Mesendoderm (in vitro differentiated cells): ENCODE results near the gene CLDN1.

Experiments used
- DNase-seq: peaks from one replicate; pipeline ENCODE4 v3.0.0; 2013
- H2AK5ac ChIP-seq: 2 replicates; pipeline ENCODE4 v1.6.1; 2013; ENCODE audit warnings: low read length, inconsistent platforms
- H2BK120ac ChIP-seq: 2 replicates; pipeline ENCODE4 v1.6.1; 2013; ENCODE audit warnings: low read depth, mild to moderate bottlenecking, low read length, moderate library complexity, mixed read lengths
- H2BK15ac ChIP-seq: replicated peaks from 2 replicates; pipeline ENCODE4 v1.6.1; 2013; ENCODE audit warnings: low read depth, mild to moderate bottlenecking, moderate library complexity
- H2BK5ac ChIP-seq: 2 replicates; pipeline ENCODE4 v1.6.1; 2013; ENCODE audit warnings: low read length, inconsistent platforms
- H3K18ac ChIP-seq: 2 replicates; pipeline ENCODE4 v1.6.1; 2013; ENCODE audit warnings: mild to moderate bottlenecking, low read length, mixed read lengths
- H3K23ac ChIP-seq: one replicate; pipeline ENCODE4 v1.6.1; 2013; ENCODE audit warnings: low read length
- H3K27ac ChIP-seq: 2 replicates; pipeline ENCODE4 v1.5.1; 2013; ENCODE audit warnings: low read depth, mild to moderate bottlenecking, inconsistent platforms, low read length, moderate library complexity
- H3K27me3 ChIP-seq: 2 replicates; pipeline ENCODE4 v1.6.1; 2013; ENCODE audit warnings: low read length, control low read depth, mild to moderate bottlenecking, inconsistent platforms; ENCODE audit not compliant: insufficient read depth, poor library complexity
- H3K36me3 ChIP-seq: 2 replicates; pipeline ENCODE4 v1.6.1; 2013; ENCODE audit warnings: low read length, inconsistent platforms; ENCODE audit not compliant: control insufficient read depth, insufficient read depth
- H3K4ac ChIP-seq: one replicate; pipeline ENCODE4 v1.6.1; 2013; ENCODE audit warnings: low read depth, mild to moderate bottlenecking, low read length, moderate library complexity
- H3K4me1 ChIP-seq: 2 replicates; pipeline ENCODE4 v1.6.1; 2013; ENCODE audit warnings: low read depth, low read length, inconsistent platforms; ENCODE audit not compliant: control insufficient read depth
- H3K4me2 ChIP-seq: 2 replicates; pipeline ENCODE4 v1.6.1; 2013; ENCODE audit warnings: low read length
- H3K4me3 ChIP-seq: 2 replicates; pipeline ENCODE4 v1.5.1; 2013; ENCODE audit warnings: mild to moderate bottlenecking, low read length
- H3K56ac ChIP-seq: one replicate; pipeline ENCODE4 v1.6.1; 2013; ENCODE audit warnings: low read length
- H3K79me1 ChIP-seq: 2 replicates; pipeline ENCODE4 v1.6.1; 2013; ENCODE audit warnings: low read length, inconsistent platforms
- H3K79me2 ChIP-seq: 2 replicates; pipeline ENCODE4 v1.6.1; 2013; ENCODE audit warnings: mild to moderate bottlenecking, low read length; ENCODE audit not compliant: control insufficient read depth, insufficient read depth
- H3K9ac ChIP-seq: 2 replicates; pipeline ENCODE4 v1.6.1; 2013; ENCODE audit warnings: low read length, inconsistent platforms
- H4K5ac ChIP-seq: one replicate; pipeline ENCODE4 v1.6.1; 2013; ENCODE audit warnings: low read length
- H4K8ac ChIP-seq: one replicate; pipeline ENCODE4 v1.6.1; 2013; ENCODE audit warnings: low read depth, mild to moderate bottlenecking, control low read depth, low read length, moderate library complexity
- WGBS: extraction: QIAGEN DNeasy Blood & Tissue Kit; methylation state at CpG from one replicate; pipeline ENCODE4 v1.1.7; 2013; ENCODE audit warnings: low lambda C conversion rate, missing lambda C conversion rate; ENCODE audit not compliant: insufficient coverage; ENCODE audit errors: extremely low coverage; 5-methylcytosine and 5-hydroxymethylcytosine counted together

Gene CLDN1

DNA sequence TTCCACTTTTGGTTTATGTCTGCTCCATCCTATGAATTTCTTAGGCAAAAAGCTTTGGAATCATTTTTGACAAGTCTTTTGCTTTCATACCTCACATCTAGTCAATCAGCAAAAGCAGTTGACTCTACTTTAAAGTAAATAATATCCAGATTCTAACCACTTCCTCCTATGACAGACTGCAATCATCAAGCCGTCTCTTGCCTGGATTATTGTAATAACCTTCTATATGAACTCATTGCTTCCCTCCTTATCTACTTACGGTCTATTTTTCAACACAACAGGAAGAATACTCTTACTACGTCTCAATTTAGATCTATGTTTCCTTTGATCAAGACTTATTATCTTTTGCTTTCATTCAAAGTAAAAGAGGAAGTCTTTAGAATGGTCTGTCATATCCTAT, 20.7 kb downstream of the CLDN1 start:
- Histone ChIP-seq H3K56ac (no peak overlapping the region), H3K4me1 (no peaks in the 10 kb centered on the region), H3K79me1 (no peaks in the 10 kb centered on the region), H2BK5ac (no peak overlapping the region), H3K4me3 (no peak overlapping the region), H3K27ac (no peak overlapping the region), H3K4ac (no peak overlapping the region), H3K36me3 (no peaks in the 10 kb centered on the region), H2AK5ac (no peak overlapping the region), H3K79me2 (no peaks in the 10 kb centered on the region), H3K9ac (no peak overlapping the region), H4K5ac (no peak overlapping the region), H2BK120ac (no peak overlapping the region), H2BK15ac (no peak overlapping the region), H4K8ac (no peak overlapping the region), H3K27me3 (no peaks in the 10 kb centered on the region), H3K23ac (no peak overlapping the region), H3K18ac (no peak overlapping the region), H3K4me2 (no peak overlapping the region)
- DNase-seq = no peak
- no CpG with 5 or more reads among the region's 3 CpGs for WGBS

DNA sequence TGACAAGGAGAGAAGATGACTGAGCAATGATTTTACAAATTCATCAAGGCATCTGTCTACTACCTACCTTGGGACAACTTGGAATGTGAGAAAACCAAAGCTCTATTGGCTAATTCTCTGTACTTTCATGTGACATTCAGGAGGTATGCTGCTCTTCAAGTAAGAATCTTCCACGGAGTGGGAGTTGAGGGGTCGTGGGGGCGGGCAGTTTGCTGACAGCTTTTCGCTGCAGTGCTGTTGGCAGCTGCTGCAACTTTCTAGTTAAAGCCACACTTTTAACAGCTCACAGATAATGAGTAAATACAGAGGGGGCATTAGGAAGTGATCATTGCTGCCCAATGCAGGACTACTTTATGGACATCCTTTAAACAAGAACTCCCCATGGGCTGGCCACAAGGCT, 22.3 kb downstream of the CLDN1 start:
- Histone ChIP-seq H2BK15ac (no peak overlapping the region), H3K79me1 (no peaks in the 10 kb centered on the region), H3K79me2 (no peaks in the 10 kb centered on the region), H3K23ac (no peak overlapping the region), H3K4me2 (no peak overlapping the region), H4K8ac (no peak overlapping the region), H3K18ac (no peak overlapping the region), H3K27ac (no peak overlapping the region), H3K4me1 (no peaks in the 10 kb centered on the region), H3K9ac (no peak overlapping the region), H4K5ac (no peak overlapping the region), H3K36me3 (no peaks in the 10 kb centered on the region), H3K4me3 (no peak overlapping the region), H2BK5ac (no peak overlapping the region), H2AK5ac (no peak overlapping the region), H2BK120ac (no peak overlapping the region), H3K4ac (no peak overlapping the region), H3K27me3 (no peaks in the 10 kb centered on the region), H3K56ac (no peak overlapping the region)
- DNase-seq = no peak
- WGBS = no CpG with 5 or more reads among the region's 4 CpGs

DNA sequence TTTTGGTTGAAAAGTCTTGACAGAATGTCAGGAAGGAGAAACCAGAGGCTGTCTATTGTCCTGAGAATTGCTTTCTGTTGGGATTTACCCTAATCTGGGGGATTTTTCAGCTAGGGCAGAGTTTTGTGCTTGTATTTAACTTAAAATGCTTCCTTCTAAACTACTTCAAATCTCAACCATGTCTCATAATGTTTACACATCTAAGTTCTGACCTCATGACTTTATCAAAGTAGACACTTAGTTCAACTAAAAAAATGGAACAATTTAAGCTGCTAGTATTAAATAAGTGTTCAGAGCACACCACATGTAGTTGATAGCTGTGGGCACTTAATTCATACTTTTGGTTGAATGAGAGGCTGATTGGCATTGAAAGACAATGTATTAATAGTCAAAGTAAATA, 28.2 kb downstream of the CLDN1 start:
- Histone ChIP-seq H3K56ac (no peak overlapping the region), H3K9ac (no peak overlapping the region), H2BK15ac (no peak overlapping the region), H3K4me1 (no peaks in the 10 kb centered on the region), H2BK120ac (no peak overlapping the region), H2AK5ac (no peak overlapping the region), H3K4me3 (no peak overlapping the region), H3K18ac (no peak overlapping the region), H3K4me2 (no peak overlapping the region), H3K79me2 (no peaks in the 10 kb centered on the region), H3K23ac (no peak overlapping the region), H4K5ac (no peak overlapping the region), H3K36me3 (no peaks in the 10 kb centered on the region), H3K27ac (no peak overlapping the region), H3K4ac (no peak overlapping the region), H3K27me3 (no peaks in the 10 kb centered on the region), H3K79me1 (no peaks in the 10 kb centered on the region), H4K8ac (no peak overlapping the region), H2BK5ac (no peak overlapping the region)
- DNase-seq = no peak

DNA sequence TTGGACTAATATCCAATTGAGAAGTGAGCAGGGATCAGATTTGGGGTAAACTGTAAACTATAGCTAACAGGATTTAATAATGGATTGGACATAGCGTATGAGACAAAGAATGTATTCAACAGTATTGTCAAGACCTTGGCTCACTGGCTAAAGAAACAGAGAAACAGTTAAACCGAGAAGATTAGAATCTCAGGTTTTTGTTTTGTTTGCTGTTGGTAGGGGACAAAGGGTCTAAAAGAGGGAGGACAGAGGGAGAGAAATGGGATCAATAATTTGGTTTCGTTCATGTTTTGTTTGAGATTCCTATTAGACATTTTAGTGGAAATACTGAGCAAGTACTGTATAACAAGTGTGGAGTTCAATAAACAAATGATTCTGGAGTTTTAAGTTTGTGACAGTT, 28.6 kb downstream of the CLDN1 start:
- WGBS = no CpG with 5 or more reads among the region's 3 CpGs
- Histone ChIP-seq H4K8ac (no peak overlapping the region), H2AK5ac (no peak overlapping the region), H3K79me1 (no peaks in the 10 kb centered on the region), H3K27ac (no peak overlapping the region), H3K4me2 (no peak overlapping the region), H3K9ac (no peak overlapping the region), H3K36me3 (no peaks in the 10 kb centered on the region), H3K18ac (no peak overlapping the region), H3K4me3 (no peak overlapping the region), H4K5ac (no peak overlapping the region), H3K79me2 (no peaks in the 10 kb centered on the region), H2BK5ac (no peak overlapping the region), H3K27me3 (no peaks in the 10 kb centered on the region), H2BK15ac (no peak overlapping the region), H2BK120ac (no peak overlapping the region), H3K23ac (no peak overlapping the region), H3K4me1 (no peaks in the 10 kb centered on the region), H3K4ac (no peak overlapping the region), H3K56ac (no peak overlapping the region)
- DNase-seq = no peak

DNA sequence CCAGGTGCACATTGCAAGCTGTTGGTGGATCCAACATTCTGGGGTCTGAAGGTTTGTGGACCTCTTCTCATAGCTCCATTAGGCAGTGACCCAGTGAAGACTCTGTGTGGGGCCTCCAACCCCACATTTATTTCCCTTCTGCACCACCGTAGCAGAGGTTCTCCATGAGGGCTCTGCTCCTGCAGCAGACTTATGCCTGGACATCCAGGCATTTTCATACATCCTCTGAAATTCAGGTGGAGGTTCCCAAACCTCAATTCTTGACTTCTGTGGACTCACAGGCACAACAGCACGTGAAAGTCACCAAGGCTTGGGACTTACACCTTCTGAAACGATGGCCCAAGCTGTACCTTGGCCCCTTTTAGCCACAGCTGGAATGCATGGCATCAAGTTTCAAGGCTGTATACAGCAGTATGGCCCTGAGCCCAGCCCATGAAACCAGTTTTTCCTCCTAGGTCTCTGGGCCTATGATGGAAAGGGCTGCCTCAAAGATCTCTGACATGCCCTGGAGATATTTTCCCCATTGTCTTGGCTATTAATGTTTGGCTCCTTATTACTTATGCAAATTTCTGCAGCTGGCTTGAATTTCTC, 30.2 kb downstream of the CLDN1 start:
- DNase-seq = no peak
- Histone ChIP-seq H3K27me3 (no peaks in the 10 kb centered on the region), H3K23ac (no peak overlapping the region), H3K4me2 (no peak overlapping the region), H3K4ac (no peak overlapping the region), H3K56ac (no peak overlapping the region), H3K27ac (no peak overlapping the region), H3K9ac (no peak overlapping the region), H4K8ac (no peak overlapping the region), H2BK5ac (no peak overlapping the region), H4K5ac (no peak overlapping the region), H3K4me3 (no peak overlapping the region), H3K18ac (no peak overlapping the region), H3K4me1 (no peaks in the 10 kb centered on the region), H3K79me1 (no peaks in the 10 kb centered on the region), H2BK15ac (no peak overlapping the region), H3K79me2 (no peaks in the 10 kb centered on the region), H2BK120ac (no peak overlapping the region), H3K36me3 (no peaks in the 10 kb centered on the region), H2AK5ac (no peak overlapping the region)
- no CpG with 5 or more reads among the region's 3 CpGs for WGBS

DNA sequence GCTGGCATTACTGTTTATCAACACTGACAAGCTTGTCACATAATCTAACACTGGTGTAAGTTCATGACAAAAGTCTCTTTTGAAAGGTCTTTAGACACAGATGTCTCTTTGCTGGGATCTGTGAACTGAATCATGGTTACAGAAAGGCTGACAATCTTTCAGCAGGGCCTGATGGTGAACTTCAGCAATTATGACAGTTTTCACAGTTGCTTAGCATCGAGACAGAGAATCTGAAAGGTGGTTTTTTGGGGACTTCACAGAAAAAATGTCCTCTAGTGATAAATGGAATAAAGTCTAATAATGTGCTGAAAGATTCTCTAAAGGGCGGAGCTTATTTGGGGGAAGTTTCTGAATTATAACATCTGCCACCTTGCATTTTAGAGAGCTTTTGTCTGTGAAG, 32.3 kb downstream of the CLDN1 start:
- no peak overlapping the region for H3K4ac ChIP-seq
- no peak overlapping the region for H3K23ac ChIP-seq
- no peaks in the 10 kb centered on the region for H3K27me3 ChIP-seq

More for the DNA sequence above, 32.3 kb downstream of the CLDN1 start:
- Histone ChIP-seq H3K4me2 (no peak overlapping the region), H4K5ac (no peak overlapping the region), H3K18ac (no peak overlapping the region), H4K8ac (no peak overlapping the region), H2BK15ac (no peak overlapping the region), H3K4me1 (no peaks in the 10 kb centered on the region), H2AK5ac (no peak overlapping the region), H3K79me2 (no peaks in the 10 kb centered on the region), H3K79me1 (no peaks in the 10 kb centered on the region), H3K56ac (no peak overlapping the region), H2BK5ac (no peak overlapping the region), H3K4me3 (no peak overlapping the region), H2BK120ac (no peak overlapping the region), H3K27ac (no peak overlapping the region), H3K36me3 (no peaks in the 10 kb centered on the region), H3K9ac (no peak overlapping the region)
- no peak for DNase-seq
- WGBS = no CpG with 5 or more reads among the region's 2 CpGs
